ENCODE data around the gene MUC6.

MUC6 gene

DNA sequence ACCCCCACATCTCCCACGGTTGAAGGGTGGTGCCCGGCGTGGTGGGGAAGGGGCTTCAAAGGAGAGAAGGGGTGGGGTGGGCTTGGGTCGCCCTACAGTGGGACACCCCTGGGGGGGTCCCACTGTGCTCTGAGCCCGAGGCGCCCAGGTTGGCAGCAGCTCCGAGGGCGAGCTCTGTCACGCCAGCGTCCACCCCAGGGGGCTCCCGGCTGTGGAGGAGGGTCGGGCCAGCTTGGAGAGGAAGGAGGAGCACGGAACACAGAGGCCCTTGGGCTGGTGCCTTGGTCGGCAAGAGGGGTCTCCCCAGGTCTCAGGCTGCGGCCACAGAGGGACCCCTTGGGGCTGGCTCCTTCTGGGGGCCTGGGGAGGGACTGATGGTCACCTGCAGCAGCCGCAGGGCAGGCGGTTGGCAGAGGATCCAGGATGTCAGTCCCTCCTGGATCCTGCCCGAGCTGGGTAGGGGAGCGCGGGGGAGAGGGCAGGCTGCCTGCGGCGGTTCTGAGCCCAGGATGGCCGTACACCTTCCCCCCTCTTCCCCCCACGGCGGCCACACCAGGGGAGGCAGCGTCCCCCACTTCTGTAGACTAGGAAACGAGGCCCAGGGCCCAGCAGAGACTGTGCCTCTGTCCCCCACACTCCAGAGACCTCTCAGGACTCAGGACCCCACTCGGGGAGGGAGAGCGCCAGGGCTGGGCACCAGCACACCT is 788 bp downstream of the MUC6 start:
- no peak for DNase-seq

DNA sequence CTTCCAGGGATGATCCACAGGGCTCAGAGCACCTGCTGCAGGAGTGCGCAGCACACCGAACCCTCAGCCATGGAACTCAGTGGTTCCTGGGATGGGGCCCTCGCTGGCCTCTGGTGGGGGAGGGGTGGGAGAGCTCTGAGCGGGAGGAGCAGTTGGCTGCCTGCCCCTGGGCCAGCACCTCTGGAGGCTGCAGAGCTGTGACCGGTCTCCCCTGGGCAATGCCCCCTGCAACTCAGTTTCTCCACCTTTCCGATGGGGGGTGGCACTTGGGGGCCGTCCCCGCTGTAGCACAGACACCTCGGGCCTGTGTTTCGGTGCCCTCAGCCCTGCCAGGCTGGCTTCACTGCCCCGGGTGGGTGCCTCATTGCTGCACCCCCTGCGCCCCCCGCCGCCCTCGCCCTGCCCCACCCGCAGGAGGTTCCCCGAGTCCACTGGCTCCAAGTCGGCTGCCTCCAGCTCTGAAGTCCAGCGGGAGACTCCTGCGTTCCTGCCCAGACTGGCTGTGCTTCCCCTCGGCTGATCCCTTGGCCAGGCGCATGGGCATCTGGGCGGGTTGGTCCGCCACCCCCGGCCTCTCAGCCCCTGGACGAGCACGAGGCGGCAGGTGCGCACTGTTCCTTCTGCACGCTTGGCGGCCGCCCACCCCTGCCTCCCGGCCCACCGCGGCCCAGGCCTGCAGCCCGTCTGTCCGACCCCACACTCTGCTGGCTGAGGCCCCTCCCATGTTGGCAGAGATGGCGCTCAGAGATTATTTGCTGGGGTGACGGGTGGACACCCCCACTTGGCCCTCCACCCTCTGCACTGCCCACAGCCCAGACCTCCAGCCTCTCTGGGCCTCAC is 1.8 kb downstream of the MUC6 start:
- DNase-seq: no peak

DNA sequence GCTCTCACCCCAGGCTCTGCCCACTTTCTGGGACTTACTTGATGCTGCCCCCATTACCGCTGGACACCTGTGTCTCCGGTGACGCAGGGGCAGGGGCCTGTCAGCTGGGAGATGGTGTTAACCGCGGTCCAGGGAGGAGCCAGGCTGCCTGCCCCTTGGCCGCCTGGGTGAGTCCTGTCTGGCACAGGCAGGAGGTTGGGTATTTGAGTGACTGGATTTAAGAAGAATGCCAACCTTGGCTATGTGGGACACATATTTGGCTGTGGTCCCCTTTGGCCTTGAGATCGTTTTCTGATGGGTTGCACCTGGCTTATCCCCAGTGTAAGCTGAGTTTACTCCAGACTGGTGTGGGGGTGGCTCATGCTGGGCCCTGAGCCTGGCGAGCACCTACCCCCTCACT is 2.5 kb downstream of the MUC6 start:
- no peak for DNase-seq

DNA sequence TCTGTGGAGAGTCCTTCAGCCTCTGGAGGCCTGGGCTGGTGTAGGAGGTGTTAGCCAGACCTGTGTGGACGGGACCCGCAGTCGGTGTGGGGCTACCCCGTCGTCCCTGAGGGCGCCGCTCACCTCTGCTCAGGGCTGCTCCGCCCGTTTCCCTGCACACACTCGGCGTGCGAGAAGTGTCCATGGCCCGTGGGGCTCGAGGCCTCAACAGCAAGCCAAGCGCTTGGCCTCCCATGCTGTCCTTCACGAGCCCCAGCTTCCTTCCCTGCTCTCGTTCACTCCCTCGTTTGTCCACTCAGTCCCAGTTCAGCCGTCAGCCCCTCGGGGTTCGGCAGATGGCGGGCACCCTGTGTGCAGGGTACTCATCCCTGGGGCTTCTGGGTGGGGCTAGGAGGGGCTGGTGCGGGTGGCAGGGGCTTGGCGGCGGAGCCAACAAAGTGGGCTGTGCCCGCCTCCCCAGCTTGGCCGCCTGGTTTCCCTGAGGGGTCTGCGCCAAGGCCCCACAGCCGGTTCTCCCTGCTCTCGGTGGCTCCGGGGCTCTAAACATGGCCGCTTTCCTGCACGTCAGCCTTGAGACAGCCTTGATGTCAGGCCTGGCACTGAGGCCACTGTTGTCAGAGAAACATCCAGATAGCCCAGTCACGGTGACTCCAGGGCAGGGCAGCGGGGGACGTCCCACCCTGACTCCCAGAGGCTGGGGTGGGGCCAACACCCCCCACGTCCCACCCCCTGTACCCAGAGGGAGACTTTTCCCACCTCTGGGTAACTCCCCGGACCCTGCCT is 3.3 kb downstream of the MUC6 start:
- DNase-seq: no peak

DNA sequence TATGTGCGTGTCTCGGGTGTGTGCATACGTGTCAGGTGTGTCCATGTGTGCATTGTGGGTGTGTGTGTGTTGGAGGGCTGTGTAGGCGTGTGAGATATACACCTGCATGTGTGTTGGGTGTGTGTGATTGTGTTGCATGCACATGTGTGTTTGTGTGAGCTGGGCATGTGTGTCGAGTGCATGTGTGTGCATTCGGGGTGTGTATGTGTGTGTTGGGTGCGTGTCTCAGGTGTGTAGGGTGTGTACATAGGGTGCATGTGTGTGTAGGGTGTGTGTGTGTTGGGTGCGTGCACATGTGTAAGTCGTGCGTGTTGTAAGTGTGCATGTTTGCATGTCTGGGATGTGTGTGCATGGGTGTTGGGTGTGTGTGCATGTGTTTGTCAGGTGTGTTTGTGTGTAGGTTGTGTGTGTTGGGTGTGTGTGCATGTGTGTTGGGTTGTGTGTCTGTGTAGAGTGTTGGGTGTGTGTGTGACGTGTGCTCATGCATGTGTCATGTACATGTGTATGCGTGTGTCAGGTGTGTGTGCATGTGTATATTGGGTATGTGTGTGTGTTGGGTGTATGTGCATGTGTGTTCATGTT is 4.1 kb downstream of the MUC6 start:
- no peak for DNase-seq

DNA sequence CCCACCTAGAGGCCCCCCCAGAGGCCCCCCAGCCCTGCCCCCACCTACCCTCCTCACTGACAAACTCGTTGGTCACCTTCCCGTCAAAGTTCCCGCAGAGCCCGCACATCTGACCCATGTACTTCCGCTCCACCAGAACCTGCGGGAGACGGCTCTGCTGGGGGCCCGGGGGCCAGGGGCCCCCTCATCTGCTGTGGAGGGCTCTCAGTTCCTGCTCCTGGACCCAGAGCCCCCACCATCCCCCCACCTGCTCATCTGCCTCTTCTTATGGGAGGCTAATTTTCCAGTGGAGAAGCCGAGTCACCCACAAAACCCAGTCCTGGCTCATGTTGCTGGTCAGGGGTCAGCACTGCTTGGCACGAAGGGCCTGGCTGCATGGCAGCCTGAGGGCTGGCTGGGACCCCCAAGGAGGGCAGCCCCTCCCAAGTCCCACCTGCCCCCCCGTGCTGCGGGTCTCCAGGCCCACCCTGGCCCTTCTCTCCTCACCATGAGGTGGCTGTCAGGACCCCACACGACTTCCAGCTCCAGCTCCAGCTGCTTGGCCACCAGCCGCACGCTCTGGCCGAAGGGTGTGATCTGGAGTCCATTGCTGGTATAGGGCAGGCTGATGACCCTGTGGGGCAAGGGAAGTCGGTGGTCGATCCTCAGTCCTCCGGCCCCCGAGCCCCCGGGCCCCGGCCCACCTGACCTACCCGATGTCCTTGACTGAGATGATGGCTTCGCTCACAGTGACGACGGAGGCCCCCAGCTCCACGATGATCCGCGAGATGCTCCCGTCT is 5.2 kb downstream of the MUC6 start:
- no peak for DNase-seq

DNA sequence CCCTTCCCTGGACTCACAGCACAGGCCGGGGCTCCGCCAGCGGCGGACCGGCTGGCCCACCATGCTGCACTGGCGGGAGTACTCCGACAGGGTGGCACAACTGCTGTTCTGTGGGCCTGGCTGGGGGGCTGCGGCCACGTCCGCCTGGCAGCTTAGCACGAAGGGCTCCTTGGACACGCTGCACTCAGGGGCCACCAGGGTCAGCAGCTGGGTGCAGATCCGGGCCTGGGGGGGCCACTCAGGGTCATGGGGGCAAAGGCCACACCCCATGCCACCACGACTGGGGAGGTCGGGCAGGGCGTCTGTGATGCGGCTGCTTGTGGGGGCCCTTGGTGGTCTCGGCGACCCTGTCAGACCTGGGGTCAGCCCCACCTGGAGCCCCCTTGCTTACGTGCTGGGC is 6.0 kb downstream of the MUC6 start:
- no peak for DNase-seq

DNA sequence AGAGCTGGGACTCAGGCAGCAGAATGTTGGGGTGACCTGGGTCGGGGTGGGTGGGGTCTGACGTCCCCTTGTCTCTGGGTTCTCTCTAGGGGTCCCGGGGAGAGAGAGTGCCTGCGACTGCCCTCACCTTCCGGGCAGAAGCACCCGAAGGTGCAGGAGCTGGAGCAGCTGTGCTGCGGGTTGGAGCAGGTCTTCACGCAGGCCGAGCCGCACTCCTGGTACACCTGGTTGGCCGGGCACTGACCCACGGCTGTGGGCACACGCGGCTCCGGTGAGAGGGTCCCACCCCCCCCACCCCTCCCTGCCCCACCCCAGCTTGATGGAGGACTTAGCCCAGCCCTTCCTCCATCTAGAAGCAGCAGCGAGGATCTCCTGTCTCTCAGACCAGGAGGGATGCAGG is 6.4 kb downstream of the MUC6 start:
- DNase-seq: no peak

DNA sequence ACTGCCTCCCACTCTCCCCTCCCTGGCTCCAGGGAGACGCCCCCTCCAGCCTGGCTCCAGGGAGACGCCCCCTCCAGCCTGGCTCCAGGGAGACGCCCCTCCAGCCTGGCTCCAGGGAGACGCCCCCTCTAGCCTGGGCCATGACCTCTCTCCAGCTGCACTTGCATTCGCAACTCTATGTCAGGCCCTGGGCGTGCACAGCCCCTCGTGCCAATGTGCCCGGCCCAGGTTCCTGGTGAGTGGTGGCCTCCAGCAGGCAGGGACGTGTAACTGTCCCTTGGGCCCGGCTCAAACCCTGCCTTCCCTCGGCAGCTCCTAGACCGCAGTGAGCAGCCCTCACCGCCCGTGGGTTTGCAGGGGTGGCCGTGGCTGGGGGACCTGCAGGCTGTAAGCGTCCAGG is 6.9 kb downstream of the MUC6 start:
- DNase-seq: no peak

DNA sequence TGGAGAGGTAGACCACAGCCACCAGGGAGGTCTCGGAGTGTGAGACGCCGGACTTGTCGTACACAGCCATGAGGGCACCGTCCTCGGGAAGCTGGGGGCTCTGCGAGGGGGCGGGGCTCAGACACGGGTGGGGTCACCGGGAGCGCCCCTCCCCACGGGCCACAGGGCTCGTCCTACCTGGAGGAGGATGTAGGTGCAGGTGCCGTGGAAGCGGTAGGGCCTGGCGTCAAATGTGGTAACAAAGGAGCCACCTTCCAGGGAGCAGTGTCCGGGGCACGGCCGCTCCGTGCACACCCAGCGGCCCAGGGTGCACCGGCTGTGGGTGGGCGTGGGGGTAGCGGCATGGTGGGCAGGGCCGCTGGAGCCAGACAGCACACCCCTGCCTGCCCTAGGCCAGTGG is 7.5 kb downstream of the MUC6 start:
- no peak for DNase-seq

DNA sequence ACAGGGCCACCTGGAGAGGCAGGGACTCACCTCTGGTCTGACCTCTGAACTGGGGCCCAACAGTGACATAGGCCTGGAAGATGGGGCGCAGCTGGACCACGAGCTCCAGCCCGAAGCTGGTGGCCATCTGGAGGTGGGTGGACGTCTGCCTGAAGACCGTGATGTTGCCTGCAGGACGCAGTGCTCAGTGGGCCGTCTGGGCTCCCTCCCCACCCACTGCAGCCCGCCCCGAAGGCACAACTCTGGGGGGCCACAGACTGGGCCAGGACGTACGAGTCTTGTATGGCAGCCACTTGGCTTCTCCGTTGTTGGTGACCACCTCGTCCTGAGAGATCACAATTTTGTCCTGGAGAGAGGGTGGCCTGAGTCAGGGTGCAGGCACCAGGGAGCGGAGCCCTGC is 7.9 kb downstream of the MUC6 start:
- DNase-seq: no peak

DNA sequence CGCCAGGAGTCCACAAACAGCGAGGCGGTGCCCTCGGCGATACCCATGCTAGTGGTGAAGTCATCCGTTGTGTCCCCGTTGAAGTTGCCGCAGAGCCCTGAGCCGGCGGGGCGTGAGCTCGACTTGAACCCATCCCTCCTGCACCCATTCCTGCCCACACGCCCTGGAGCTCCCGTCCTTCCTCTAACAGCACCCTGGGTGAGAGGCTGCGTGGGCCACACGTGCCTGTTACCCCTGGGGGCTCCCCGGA is 8.3 kb downstream of the MUC6 start:
- no peak for DNase-seq

DNA sequence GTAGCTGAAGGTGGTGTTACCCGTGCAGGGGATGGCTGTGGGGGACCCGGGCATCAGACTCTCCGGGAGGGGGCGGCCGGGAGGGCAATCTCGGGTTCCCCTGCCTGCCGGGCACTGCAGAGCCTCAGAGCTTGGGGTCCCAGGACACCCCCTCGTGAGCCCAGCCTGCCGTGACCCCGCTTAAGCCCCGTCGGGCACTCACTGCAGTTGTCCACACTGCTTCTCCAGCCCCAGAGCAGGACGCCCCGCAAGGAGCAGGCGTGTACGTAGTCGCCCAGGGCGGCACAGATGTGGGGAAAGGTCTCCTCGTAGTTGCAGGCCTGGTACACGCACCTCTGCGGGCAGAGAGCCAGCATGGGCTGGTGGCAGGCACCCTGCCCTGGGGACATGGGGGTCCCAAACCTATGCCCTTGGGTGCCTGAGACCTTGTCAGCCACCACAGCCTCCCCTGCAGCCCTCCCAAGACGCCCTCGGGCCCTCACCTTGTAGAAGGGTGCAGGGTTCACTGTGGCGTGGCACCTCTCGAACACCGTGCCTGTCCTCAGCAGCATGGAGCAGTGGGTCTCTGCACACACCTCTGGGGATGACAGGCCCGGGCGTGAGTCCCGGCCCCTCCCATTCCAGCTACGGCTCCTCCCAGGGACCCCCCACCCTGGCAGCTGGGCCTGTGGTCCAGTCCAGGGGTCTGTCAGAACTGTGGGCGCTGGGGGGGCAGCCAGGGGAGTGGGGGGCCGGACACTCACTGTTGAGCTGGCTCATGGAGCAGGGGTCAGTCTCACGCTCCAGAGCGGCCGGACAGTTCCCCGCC is 8.8 kb downstream of the MUC6 start:
- DNase-seq: no peak

DNA sequence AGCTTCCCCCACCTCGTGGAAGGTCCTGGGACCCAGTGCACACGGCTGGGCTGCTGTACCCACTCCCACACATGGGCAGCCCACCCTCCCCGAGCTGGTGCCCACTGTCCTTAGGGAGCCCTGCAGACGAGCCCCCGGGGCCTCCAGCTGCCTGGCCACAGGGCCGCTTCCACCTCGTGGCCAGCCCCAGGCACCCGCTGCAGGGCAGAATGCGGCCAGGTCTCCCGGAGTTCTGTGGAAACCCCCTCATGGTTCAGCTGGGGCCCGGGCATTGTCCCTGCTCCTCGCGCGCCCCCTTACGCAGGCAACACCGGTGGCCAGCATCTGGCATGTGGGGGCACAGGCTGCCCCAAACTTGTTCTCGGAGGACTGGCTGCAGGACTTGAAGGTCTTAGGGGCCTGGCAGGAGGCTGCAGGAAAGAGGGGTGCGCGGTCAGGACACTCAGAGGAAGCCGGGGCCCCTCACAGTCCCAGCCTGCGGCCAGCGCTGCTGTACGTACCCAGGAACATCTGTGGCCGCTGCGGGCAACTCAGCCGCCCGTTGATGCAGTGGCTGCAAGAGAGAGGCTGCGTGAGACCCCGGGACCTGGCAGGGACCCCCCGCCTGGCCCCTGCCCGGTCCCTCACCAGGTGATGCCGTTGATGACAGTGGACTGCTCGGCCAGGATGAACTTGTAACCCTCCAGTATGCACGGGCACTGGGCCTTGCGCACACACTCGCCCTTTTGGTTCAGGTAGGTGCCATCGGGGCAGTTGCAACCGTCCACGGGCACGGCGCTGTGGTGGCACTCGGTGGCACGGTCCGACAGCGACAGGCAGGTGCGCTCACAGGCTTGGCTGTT is 9.7 kb downstream of the MUC6 start:
- DNase-seq: no peak

DNA sequence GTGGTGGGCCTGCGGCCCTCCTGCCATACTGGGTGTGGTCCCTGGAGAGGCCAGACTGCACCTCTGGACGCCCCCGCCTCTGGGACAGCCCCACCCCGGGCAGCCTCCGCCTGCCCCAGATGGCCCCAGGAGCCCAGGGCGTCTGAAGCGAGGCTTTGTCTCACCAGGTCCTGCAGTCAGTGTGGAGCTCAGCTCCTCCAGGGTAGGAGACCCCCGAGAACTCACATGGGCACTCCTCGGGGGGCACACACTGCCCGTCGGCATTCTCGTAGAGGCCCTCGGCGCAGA is 10.4 kb downstream of the MUC6 start:
- DNase-seq: no peak

DNA sequence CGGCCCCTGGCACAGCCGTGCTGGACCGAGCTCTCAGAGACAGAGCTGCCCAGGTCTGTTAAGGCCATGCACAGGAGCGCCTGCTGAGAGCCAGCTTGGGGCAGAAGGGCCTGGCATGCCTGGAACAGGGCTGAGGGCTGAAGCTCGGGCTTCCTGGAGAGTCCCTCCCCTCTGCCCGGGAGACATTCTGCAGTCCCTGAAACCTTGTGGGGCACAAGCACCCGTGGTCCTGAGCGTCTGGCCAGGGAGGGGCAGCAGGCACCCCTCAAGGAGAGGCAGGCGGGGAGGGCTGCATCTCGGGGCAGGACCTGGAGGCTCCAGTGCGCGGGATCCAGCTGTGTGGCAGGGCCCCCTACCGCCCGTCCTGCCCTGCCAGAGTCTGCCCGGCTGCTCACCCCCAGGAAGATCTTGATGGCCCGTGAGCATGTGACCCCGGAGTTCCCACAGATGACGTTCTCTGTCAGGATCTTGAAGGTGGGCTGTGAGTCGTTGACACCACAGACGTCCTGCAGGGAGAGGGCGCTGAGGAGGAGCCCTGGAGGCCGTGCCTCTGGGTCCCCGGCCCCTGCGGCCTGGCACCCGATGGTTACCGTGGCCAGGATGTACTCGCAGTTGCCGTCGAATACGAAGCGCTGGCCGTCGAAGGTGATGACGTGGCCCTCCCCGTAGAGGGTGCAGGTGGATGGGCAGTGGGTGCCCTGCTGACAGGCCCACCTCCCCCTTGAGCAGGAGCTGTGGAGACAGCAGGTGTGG is 10.9 kb downstream of the MUC6 start:
- DNase-seq: no peak

DNA sequence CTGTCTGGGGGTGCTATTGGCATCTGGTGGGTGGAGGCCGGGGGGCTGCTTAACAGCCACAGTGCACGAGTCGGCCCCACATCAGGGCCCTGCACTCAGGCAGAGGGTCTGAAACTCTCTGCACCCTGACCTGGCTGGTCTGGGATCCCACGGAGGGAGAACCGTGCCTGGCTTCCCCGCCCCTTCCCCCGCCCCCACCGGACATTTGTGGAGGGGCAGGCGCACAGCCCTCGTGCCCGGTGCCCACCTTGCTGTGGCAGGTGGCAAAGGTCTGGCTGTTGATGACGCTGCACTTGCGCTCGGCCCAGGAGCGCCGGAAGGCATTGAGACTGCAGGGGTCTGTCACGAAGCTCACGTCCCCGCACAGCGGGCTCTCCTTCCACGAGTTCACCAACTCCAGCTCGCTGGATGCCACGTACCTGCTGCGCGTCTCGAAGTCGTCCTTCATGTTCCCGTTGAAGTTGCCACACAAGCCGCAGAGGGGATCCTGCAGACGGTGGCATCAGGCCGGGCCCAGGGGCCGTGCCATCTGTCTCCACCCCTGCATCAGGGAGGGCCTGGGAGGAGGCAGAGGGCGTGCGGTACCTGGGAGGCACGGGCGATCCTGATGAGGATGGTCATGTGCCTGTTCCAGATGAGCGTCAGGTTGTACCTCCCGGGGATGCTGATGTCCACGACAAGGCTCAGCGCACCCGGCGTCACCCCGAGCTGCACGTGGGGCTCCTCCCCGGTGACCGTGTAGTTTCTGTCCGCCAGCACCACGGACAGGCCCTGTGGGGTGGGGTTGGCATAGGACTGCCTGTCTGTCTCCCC is 11.7 kb downstream of the MUC6 start:
- no peak for DNase-seq

DNA sequence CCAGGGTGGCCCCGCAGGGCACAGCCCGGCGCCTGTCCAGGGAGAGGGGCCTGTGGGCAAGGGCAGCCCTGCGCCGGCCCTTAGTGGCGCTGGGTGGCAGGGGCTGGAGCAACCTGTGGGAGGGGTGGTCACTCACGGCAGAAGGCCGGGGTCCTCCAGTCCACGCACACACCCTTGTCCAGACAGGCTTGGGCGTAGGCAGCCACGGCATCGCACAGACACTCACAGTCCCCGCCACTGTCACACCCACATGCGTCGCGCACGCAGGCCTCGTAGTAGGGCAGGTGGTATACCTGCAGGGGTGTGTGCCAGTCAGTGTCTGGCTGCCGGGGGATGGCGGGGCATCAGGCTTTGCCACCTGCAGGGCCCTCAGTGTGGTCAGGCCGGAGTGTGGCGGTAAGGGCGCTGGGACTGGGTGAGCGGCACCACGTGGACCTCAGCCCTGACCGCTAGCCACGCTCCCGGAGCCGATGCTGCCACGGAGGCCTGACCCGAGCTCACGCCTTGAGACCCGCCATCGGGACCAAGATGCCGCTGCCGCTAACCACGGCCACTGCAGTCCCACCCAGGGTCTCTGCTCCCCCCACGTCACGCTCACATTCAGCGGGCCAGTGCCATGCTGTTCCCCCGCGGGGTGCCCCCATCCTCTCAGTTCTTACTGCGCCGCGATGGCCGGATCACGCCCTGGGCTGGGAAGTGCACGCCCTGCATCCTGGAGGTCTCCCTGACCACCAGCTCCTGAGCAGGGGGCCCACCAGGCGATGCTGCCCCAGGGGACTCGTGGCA is 12.5 kb downstream of the MUC6 start:
- no peak for DNase-seq
